Stimulated activated CD4-positive, alpha-beta T cell treated with anti-CD3 and anti-CD28 coated beads, Interleukin-4, amount 100 ng/mL, for 24 hours (primary cell): ENCODE data around the gene SDHB.
A peak's percentile ranks its signal among the peaks of the same experiment; 100 is the strongest.

ENCODE experiments used
- DNase-seq: peaks from one replicate; pipeline ENCODE4 v3.0.0-alpha.2; 2020

SDHB gene

GRCh38 chr1:17053685-17054410 is at the start of gene SDHB:
TSS of gene SDHB (minus strand) at chr1:17054032. CDS start at chr1:17054019, 13 bp downstream.
- DNase-seq: peak; percentile 99

- no peak for DNase-seq
Measured at GRCh38 chr1:17102232-17102631, 48.4 kb upstream of the SDHB start.

DNA sequence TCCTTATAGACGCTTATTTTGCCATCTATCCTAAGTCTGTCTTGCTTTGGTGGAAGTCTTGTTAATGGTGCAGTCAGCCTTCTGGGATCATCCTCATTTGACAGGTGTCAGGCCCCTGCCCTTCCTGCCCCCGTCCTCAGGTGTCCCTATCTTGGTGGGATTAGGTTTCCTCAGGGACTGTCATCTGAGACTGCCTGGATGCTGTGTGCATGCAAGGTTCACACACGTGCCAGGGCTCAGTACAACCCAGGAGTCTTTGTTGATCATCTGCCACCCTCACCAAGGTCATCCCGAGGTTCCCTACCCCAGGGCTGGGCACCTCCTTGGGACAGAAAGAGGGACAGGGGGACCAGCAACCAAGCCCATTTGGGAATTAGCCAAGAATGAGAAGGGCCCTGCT is 47.4 kb upstream of the SDHB start:
- no peak for DNase-seq

GRCh38 chr1:17099616-17100340 is 45.9 kb upstream of the SDHB start:
- DNase-seq: no peak

GRCh38 chr1:17098446-17099317 is 44.9 kb upstream of the SDHB start:
- no peak for DNase-seq

GRCh38 chr1:17097787-17098186 is 44.0 kb upstream of the SDHB start:
- no peak for DNase-seq

- DNase-seq: no peak
Measured at GRCh38 chr1:17097147-17097546, 43.3 kb upstream of the SDHB start.

- no peak for DNase-seq
Measured at GRCh38 chr1:17096584-17096983, 42.8 kb upstream of the SDHB start.

GRCh38 chr1:17095141-17095540 is 41.3 kb upstream of the SDHB start:
- no peak for DNase-seq

DNA sequence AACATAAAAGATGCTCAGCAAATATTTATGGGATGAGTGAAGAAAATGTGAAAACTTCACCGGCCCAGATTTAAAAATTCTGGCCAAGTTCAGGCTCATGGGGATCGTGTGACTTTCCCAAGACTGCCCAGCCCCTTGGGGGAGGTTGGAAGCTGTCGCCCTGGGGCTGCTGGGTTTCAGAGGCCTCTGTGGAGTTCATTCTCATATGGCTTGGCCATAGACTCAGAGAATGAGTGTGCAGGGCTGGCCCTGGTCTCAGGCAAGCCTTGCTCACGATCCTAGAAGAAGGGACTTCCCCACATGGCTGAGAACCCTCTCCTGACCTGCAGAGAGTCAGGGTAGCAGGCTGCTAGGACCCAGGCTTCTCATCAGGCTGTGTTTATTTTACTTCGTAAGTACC is 40.8 kb upstream of the SDHB start:
- DNase-seq: no peak

- no peak for DNase-seq
Measured at GRCh38 chr1:17093822-17094393, 40.1 kb upstream of the SDHB start.

DNA sequence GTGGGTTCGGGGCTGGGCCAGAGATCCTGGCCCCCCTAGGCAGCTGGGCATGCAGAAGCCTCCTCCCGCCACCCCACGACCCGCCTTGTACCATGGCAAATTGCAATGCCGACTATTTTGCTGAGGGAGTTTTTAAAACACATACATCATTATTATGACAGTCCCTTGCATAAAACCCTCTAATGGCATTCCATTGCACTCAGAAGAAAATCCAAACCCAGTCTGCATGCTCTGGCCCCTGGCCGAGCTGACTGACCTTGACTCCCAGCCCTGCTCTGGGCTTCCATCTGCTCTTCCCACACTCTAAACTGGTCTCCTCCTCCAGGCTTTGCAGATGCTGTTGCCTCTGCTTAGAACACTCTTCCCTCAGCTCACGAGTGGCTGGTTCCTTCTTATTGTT is 37.4 kb upstream of the SDHB start:
- DNase-seq: no peak

DNA sequence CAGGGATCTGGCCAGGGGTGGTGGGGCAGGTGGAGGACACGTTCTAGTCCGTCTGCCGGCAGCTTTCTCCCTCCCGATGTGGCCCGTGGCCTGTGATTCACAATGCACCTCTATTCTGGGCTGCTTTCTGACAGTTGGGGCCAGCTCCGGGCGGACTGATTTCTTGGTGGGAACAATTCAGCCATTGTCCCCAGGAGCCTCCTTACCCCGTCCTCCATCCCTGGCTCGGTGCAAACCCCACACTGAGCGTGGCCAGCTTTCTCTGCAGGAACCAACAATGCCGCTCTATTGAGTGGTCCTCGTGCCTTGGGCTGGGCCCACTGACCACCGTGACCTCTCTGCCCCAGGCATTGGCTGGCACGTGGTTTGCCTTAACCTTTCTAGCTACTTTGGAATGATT is 35.7 kb upstream of the SDHB start:
- DNase-seq: no peak

DNA sequence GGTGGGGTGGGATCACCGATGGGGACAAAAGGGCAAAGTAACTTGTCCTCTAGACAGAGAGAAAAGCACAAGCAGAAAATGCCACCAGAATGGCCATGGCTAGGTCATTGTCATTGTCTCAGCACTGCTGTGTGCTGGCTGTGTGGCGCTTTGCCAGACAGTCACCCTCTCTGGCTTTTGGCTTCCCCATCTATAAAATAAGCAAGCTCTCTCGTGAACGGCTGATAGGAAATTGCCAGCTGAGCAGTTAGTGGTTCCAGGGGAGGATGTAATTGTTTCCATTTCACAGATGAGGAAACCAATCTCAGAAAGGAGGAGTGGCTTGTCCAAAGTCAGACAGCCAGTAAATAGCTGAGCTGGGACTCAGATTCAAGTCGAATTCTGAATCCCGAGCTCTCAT is 32.9 kb upstream of the SDHB start:
- DNase-seq: no peak

DNA sequence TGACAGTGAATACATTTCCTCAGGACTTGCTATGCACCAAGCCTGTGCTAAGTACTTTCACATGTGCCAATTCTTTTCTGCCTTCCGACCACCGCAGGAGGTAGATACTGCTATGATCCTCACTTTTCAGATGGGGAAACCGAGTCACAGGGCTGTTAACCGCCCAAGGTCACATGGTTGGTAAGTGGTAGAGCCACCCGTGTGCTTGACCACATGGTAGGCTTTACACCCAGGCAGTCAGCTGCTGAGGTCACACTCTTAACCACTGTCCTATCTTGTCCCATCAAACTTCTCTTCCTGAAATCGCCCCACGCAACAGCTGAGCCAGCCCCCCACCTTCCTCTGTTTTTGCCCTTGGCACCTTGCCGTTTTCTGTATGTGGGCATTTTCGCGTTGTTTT is 31.0 kb upstream of the SDHB start:
- no peak for DNase-seq

DNA sequence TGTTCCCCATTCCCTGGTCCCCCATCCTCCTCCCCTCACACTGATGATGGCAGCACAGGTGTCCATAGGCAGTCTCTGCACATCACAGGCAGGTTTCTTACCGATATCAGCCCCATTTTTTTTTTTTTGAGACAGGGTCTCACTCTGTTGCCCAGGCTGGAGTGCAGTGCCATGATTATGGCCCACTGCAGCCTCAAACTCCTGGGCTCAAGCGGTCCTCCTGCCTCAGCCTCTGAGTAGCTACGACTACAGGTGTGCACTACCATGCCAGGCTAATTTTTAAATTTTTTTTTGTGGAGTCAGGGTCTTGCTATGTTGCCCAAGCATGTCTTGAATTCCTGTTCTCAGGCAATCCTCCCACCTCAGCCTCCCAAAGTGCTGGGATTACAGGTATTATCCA is 28.9 kb upstream of the SDHB start:
- no peak for DNase-seq

- DNase-seq: no peak
Measured at GRCh38 chr1:17081439-17081838, 27.6 kb upstream of the SDHB start.

DNA sequence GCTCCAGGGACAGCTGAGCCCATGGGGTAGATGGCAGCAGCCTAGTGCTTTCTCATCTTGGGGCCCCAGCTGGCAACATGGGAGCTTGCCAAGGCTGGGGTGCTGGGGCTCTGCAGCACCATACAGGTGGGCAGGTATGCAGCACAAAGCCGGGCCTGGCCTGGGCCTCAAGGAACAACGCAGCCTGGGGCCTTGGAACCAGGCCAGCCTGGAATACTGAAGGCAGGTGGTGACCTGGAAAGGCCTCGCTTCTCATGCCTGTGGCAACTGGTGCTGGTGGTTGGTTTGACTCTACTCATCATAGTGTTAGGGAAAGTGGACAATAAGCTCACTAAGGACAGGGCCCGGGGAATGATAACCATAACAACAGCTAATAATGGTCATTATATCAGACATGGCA is 27.0 kb upstream of the SDHB start:
- DNase-seq: no peak

GRCh38 chr1:17080085-17080759 is 26.4 kb upstream of the SDHB start:
- DNase-seq: no peak

GRCh38 chr1:17078991-17079868 is 25.4 kb upstream of the SDHB start:
- DNase-seq: no peak

- DNase-seq: peak; percentile 11
Measured at GRCh38 chr1:17075470-17076255, 21.8 kb upstream of the SDHB start.
